ENCODE results near the gene PLXNA2.

The PLXNA2 gene

GRCh38 chr1:208038303-208038702 is 205.9 kb downstream of the PLXNA2 start:
- no peak for DNase-seq

- no peak for DNase-seq
Measured at GRCh38 chr1:208036918-208037766, 207.0 kb downstream of the PLXNA2 start.

- peak in 1 of 2 experiments; percentile 1 for DNase-seq
Measured at GRCh38 chr1:208036106-208036808, 207.9 kb downstream of the PLXNA2 start.

GRCh38 chr1:208034135-208034534 is 210.0 kb downstream of the PLXNA2 start:
- no peak for DNase-seq

- no peak for DNase-seq
Measured at GRCh38 chr1:208033236-208033635, 210.9 kb downstream of the PLXNA2 start.

- no peak for DNase-seq
Measured at GRCh38 chr1:208031932-208032320, 212.3 kb downstream of the PLXNA2 start.

GRCh38 chr1:208031316-208031931 is 212.8 kb downstream of the PLXNA2 start:
- no peak for DNase-seq

GRCh38 chr1:208030288-208031091 is 213.7 kb downstream of the PLXNA2 start:
- no peak for DNase-seq

GRCh38 chr1:208029381-208030287 is 214.6 kb downstream of the PLXNA2 start:
- DNase-seq, result no peak

- no peak for DNase-seq
Measured at GRCh38 chr1:208028526-208028925, 215.7 kb downstream of the PLXNA2 start.

GRCh38 chr1:208027861-208028260 is 216.3 kb downstream of the PLXNA2 start:
- DNase-seq, result no peak

GRCh38 chr1:208026880-208027438 is 217.2 kb downstream of the PLXNA2 start:
- no peak for DNase-seq

- no peak for DNase-seq
Measured at GRCh38 chr1:208025031-208025430, 219.2 kb downstream of the PLXNA2 start.

- DNase-seq, result no peak
Measured at GRCh38 chr1:208024406-208024805, 219.8 kb downstream of the PLXNA2 start.

- DNase-seq, result no peak
Measured at GRCh38 chr1:208019257-208019656, 224.9 kb downstream of the PLXNA2 start.

- DNase-seq, result no peak
Measured at GRCh38 chr1:208015255-208015654, 228.9 kb downstream of the PLXNA2 start.

GRCh38 chr1:208013210-208013609 is 231.0 kb downstream of the PLXNA2 start:
- DNase-seq, result no peak

GRCh38 chr1:208012721-208013120 is 231.5 kb downstream of the PLXNA2 start:
- DNase-seq, result no peak

GRCh38 chr1:208010487-208011071 is 233.6 kb downstream of the PLXNA2 start:
- no peak for DNase-seq

- DNase-seq, result no peak
Measured at GRCh38 chr1:208009706-208010444, 234.3 kb downstream of the PLXNA2 start.

Data from SHP77 (cell line).